Endothelial cell (in vitro differentiated cells): ENCODE measurements around the gene SGPL1. TPM values are rescaled to one million over a fixed set of nuclear protein-coding genes. Genes with fewer than 3 reads are reported as not detected.

Experiments used
- DNase-seq: peaks from one replicate; pipeline ENCODE4 v3.0.0; 2021; ENCODE audit warnings: low spot score
- H3K27ac Mint-ChIP-seq: one replicate; pipeline ENCODE4 v1.8.0; 2021; ENCODE audit warnings: mixed read lengths, inconsistent platforms; ENCODE audit not compliant: unreplicated experiment
- H3K27me3 Mint-ChIP-seq: one replicate; pipeline ENCODE4 v1.8.0; 2021; ENCODE audit warnings: mild to moderate bottlenecking, moderate library complexity, mixed read lengths, inconsistent platforms; ENCODE audit not compliant: unreplicated experiment
- H3K36me3 Mint-ChIP-seq: one replicate; pipeline ENCODE4 v1.8.0; 2021; ENCODE audit warnings: mild to moderate bottlenecking, low read depth, mixed read lengths, inconsistent platforms; ENCODE audit not compliant: unreplicated experiment
- H3K4me1 Mint-ChIP-seq: one replicate; pipeline ENCODE4 v1.8.0; 2021; ENCODE audit warnings: mild to moderate bottlenecking, mixed read lengths, inconsistent platforms; ENCODE audit not compliant: unreplicated experiment
- H3K4me3 Mint-ChIP-seq: one replicate; pipeline ENCODE4 v1.8.0; 2021; ENCODE audit warnings: mild to moderate bottlenecking, mixed read lengths, inconsistent platforms; ENCODE audit not compliant: unreplicated experiment
- H3K9me3 Mint-ChIP-seq: one replicate; pipeline ENCODE4 v1.8.0; 2021; ENCODE audit warnings: mixed read lengths, inconsistent platforms; ENCODE audit not compliant: unreplicated experiment
- CTCF ChIP-seq: fragments of 200-600 bp; sonication (generic); IDR thresholded peaks from one replicate; pipeline ENCODE4 v1.5.0; 2021; ENCODE audit warnings: antibody characterized with exemption; ENCODE audit not compliant: unreplicated experiment
- total RNA-seq: library from RNA; stranded (reverse); fragmentation: NEBNext Ultra II Directional; extraction: Animal tissue kit (Norgen Biotek cat#: 25700); gene quantifications from one replicate; pipeline ENCODE4 v1.2.1, GENCODE V29; 2021; ENCODE audit not compliant: unreplicated experiment

Gene SGPL1
- total RNA-seq, 1 donor from 2014 or later, result 59.0 TPM

- no peak overlapping the region for H3K4me3 Mint-ChIP-seq
- no peak for DNase-seq
- TF ChIP-seq CTCF, result no peak
- H3K36me3 Mint-ChIP-seq, result peaks cover 7% of the 10 kb centered on the region
- no peaks in the 10 kb centered on the region for H3K9me3 Mint-ChIP-seq
- no peak overlapping the region for H3K27ac Mint-ChIP-seq
- peaks cover 10% of the 10 kb centered on the region for H3K4me1 Mint-ChIP-seq
- H3K27me3 Mint-ChIP-seq, result peaks cover 9% of the 10 kb centered on the region
Measured at GRCh38 chr10:70784471-70784870, 31.3 kb upstream of the SGPL1 start.

GRCh38 chr10:70785190-70785589, 30.6 kb upstream of the SGPL1 start, which contains the start of gene TBATA:
Gene TBATA (minus strand): TSS chr10:70785377. CDS start chr10:70783379, 1,998 bp downstream.
- TF ChIP-seq CTCF, result no peak
- Mint-ChIP-seq H3K4me1 (peaks cover 10% of the 10 kb centered on the region), H3K9me3 (no peaks in the 10 kb centered on the region), H3K27ac (no peak within 1 kb of the TSS), H3K4me3 (no peak within 1 kb of the TSS), H3K36me3 (peaks cover 7% of the 10 kb centered on the region), H3K27me3 (peaks cover 6% of the 10 kb centered on the region)
- DNase-seq, result no peak

GRCh38 chr10:70786799-70787415, 28.8 kb upstream of the SGPL1 start:
- DNase-seq, result no peak
- Mint-ChIP-seq H3K36me3 (no peaks in the 10 kb centered on the region), H3K4me3 (no peak overlapping the region), H3K4me1 (peaks cover 18% of the 10 kb centered on the region), H3K27me3 (peaks cover 2% of the 10 kb centered on the region), H3K9me3 (no peaks in the 10 kb centered on the region), H3K27ac (no peak overlapping the region)
- no peak for TF ChIP-seq CTCF

- Mint-ChIP-seq H3K9me3 (no peaks in the 10 kb centered on the region), H3K36me3 (no peaks in the 10 kb centered on the region), H3K27me3 (peaks cover 2% of the 10 kb centered on the region), H3K4me3 (no peak overlapping the region), H3K27ac (no peak overlapping the region), H3K4me1 (peaks cover 11% of the 10 kb centered on the region)
- DNase-seq, result no peak
- TF ChIP-seq CTCF, result no peak
Measured at GRCh38 chr10:70791386-70792039, 24.2 kb upstream of the SGPL1 start.

GRCh38 chr10:70795613-70796012, 20.1 kb upstream of the SGPL1 start:
- no peaks in the 10 kb centered on the region for H3K27me3 Mint-ChIP-seq
- no peaks in the 10 kb centered on the region for H3K9me3 Mint-ChIP-seq
- H3K4me1 Mint-ChIP-seq, result peaks cover 8% of the 10 kb centered on the region
- H3K27ac Mint-ChIP-seq, result no peak overlapping the region
- TF ChIP-seq CTCF, result no peak
- no peak overlapping the region for H3K4me3 Mint-ChIP-seq
- H3K36me3 Mint-ChIP-seq, result no peaks in the 10 kb centered on the region
- DNase-seq, result no peak
